Measurements from ENCODE around the gene PAPLN. TPM values are rescaled to one million over a fixed set of nuclear protein-coding genes. Genes with fewer than 3 reads are reported as not detected.

PAPLN gene
- total RNA-seq, 1 experiment from 2014 or later, result 22.2 TPM

DNA sequence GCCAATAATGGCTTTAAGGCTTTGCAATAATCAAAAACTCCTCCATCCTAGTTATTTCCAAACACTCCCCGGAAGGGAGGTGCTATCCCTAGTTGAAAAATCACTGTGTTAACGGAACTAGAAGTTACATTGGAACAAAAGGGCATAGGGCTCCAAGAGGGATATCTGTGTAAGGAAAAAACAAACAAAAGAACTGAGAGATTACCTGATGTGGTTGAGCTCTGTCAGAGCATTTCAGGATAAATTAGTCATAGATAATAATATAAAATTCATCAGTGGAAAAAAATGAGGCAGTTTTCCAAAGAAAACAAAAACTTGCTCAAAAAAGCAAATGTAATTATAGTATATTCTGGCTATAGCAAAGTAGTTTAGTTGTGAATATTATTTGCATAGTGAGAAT lies 27.4 kb upstream of the PAPLN start:
- ChIA-PET POLR2A (interaction anchor here (1.5 kb wide), 1 partner anchor 17 kb away, joined by 4 read pairs; no protein-coding TSS in a partner anchor), CTCF (no interaction called here)
- intact Hi-C loops (cut with micrococcal nuclease; ENCODE audit: unreplicated experiment) (no loop called here), in situ Hi-C loops (cut with HindIII; ENCODE audit: low pct_unique_long_range_greater_than_20kb, low sequenced_read_pairs) (no loop called here)
- H3K27me3 ChIP-seq (ENCODE audit: control insufficient read depth, insufficient read depth, low read length), result no peaks in the 10 kb centered on the region
- H3K36me3 ChIP-seq (ENCODE audit: control insufficient read depth, insufficient read depth, low read length), result peaks cover 10% of the 10 kb centered on the region
- ATAC-seq (no peak), DNase-seq (ENCODE audit: low read depth, low spot score) (no peak)
- TF ChIP-seq POLR2AphosphoS5 (IDR thresholded peaks at IDR 0.05; ENCODE audit: low read depth, low read length) (no peak), CTCF (IDR thresholded peaks at IDR 0.05) (no peak), TCF7L2 (IDR thresholded peaks at IDR 0.05; ENCODE audit: low read depth, low read length) (no peak), REST (IDR thresholded peaks at IDR 0.05; ENCODE audit: insufficient read depth in 1 of 2, low read depth in 2 of 2, low read length in 1 of 2) (no peak), SIN3A (IDR thresholded peaks at IDR 0.05; ENCODE audit: borderline replicate concordance, insufficient read depth, low read depth, low read length) (no peak)
- no TSS peak for BruUV-seq (replicated peaks)
- no peaks in the 10 kb centered on the region for H3K9me3 ChIP-seq (ENCODE audit: control insufficient read depth, insufficient read depth, low read depth, low read length)
- no peak overlapping the region for H3K27ac ChIP-seq (ENCODE audit: low read length)
- H3K4me1 ChIP-seq (ENCODE audit: control insufficient read depth, insufficient read depth, low read length), result no peaks in the 10 kb centered on the region
- H3K4me3 ChIP-seq (ENCODE audit: low read depth in 2 of 2, low read length in 2 of 2), result no peak overlapping the region

- intact Hi-C loops (cut with micrococcal nuclease; ENCODE audit: unreplicated experiment) (no loop called here), in situ Hi-C loops (cut with HindIII; ENCODE audit: low pct_unique_long_range_greater_than_20kb, low sequenced_read_pairs) (no loop called here)
- Histone ChIP-seq H3K36me3 (ENCODE audit: control insufficient read depth, insufficient read depth, low read length) (peaks cover 10% of the 10 kb centered on the region), H3K4me1 (ENCODE audit: control insufficient read depth, insufficient read depth, low read length) (no peaks in the 10 kb centered on the region), H3K27ac (ENCODE audit: low read length) (no peak overlapping the region), H3K4me3 (ENCODE audit: low read depth in 2 of 2, low read length in 2 of 2) (no peak overlapping the region), H3K9me3 (ENCODE audit: control insufficient read depth, insufficient read depth, low read depth, low read length) (no peaks in the 10 kb centered on the region), H3K27me3 (ENCODE audit: control insufficient read depth, insufficient read depth, low read length) (no peaks in the 10 kb centered on the region)
- no peak for ATAC-seq
- ChIA-PET CTCF (interaction anchor here (1.3 kb wide), 1 partner anchor 21 kb away, joined by 3 read pairs; no protein-coding TSS in a partner anchor), POLR2A (interaction anchor here (0.6 kb wide), 1 partner anchor 73 kb away, joined by 3 read pairs; no protein-coding TSS in a partner anchor)
- no TSS peak for BruUV-seq (replicated peaks)
- TF ChIP-seq CTCF (IDR thresholded peaks at IDR 0.05) (no peak), SIN3A (IDR thresholded peaks at IDR 0.05; ENCODE audit: borderline replicate concordance, insufficient read depth, low read depth, low read length) (no peak), REST (IDR thresholded peaks at IDR 0.05; ENCODE audit: insufficient read depth in 1 of 2, low read depth in 2 of 2, low read length in 1 of 2) (no peak)
- DNase-seq (ENCODE audit: low read depth, low spot score), result no peak
These were observed 25.9 kb upstream of the PAPLN start for GRCh38 chr14:73211251-73212040.
